SJCRH30 (cell line): ENCODE data around the gene ANK2. TPM values are rescaled to one million over a fixed set of nuclear protein-coding genes. Genes with fewer than 3 reads are reported as not detected.
A peak's percentile ranks its signal among the peaks of the same experiment; 100 is the strongest.

ENCODE experiments used
- DNase-seq, 2 experiments: peaks; one replicate each; pipeline ENCODE4 v3.0.0-alpha.2; 2015 to 2020
- H3K27ac ChIP-seq: fragments of 250-450 bp; sonication (Bioruptor Pico); 2 replicates; pipeline ENCODE4 v1.5.1; 2020; ENCODE audit warnings: mild to moderate bottlenecking, moderate library complexity
- H3K27me3 ChIP-seq: fragments of 250-450 bp; sonication (Bioruptor Pico); 2 replicates; pipeline ENCODE4 v1.5.1; 2020; ENCODE audit warnings: mild to moderate bottlenecking, moderate library complexity
- H3K36me3 ChIP-seq: fragments of 250-450 bp; sonication (Bioruptor Pico); 2 replicates; pipeline ENCODE4 v1.5.1; 2020; ENCODE audit warnings: mild to moderate bottlenecking, moderate library complexity
- H3K4me1 ChIP-seq: fragments of 250-450 bp; sonication (Bioruptor Pico); 2 replicates; pipeline ENCODE4 v1.5.1; 2020; ENCODE audit warnings: mild to moderate bottlenecking, moderate library complexity
- H3K4me3 ChIP-seq: fragments of 250-450 bp; sonication (Bioruptor Pico); 2 replicates; pipeline ENCODE4 v1.5.1; 2020; ENCODE audit warnings: mild to moderate bottlenecking, moderate library complexity
- H3K9me3 ChIP-seq: fragments of 250-450 bp; sonication (Bioruptor Pico); replicated peaks from 2 replicates; pipeline ENCODE4 v1.5.1; 2020; ENCODE audit warnings: mild to moderate bottlenecking, moderate library complexity
- total RNA-seq: library from RNA; depleted of rRNA; stranded (reverse); fragments of >200 nt; shearing (Covaris generic); gene quantifications from 2 replicates; pipeline ENCODE4 v1.2.3, GENCODE V29; 2014

Gene ANK2
- total RNA-seq, 1 experiment from 2014 or later: 128 TPM

DNA sequence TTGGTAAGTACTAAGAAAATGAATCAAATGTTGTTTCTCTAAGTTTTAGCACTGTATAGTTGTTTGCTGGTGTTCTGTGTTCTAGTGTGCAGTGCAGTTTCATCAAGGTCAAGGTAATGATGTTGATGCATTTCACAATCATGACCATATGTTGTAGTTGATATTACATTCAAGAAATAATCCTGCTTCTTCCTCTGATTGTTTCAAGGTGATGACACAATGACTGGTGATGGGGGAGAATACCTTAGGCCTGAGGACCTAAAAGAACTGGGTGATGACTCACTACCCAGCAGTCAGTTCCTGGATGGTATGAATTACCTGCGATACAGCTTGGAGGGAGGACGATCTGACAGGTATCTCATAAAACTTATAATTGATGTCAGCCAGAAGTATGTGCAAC, 261.6 kb downstream of the ANK2 start:
- no peak for DNase-seq
- Histone ChIP-seq H3K4me3 (no peak overlapping the region), H3K4me1 (no peaks in the 10 kb centered on the region), H3K27ac (no peak overlapping the region), H3K9me3 (0 out of 2 replicates have a peak, but pooled peaks cover 4% of the 10 kb centered on the region), H3K36me3 (peaks cover 11% of the 10 kb centered on the region), H3K27me3 (no peaks in the 10 kb centered on the region)

DNA sequence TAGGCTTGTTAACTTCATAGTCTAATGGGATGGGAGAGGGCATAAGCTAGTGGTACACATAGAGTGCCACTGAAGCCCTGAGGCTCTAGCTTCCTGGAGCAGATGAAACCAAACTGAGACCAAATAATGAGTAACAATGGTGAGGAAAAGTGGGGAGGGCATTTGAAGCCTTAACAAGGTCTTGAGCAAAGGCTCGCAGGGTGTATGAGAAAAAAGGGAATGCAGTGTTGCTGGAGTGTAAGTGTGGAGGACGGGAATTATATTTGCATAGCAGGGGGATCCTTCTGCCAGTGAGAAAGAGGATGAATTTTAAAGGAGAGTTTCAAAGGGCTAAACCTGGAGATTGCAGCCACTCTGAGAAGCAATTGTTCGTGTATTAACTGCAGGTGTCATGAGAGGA, 263.1 kb downstream of the ANK2 start:
- H3K36me3 ChIP-seq: peaks cover 11% of the 10 kb centered on the region

GRCh38 chr4:113314426-113314825, 265.0 kb downstream of the ANK2 start:
- H3K4me1 ChIP-seq: no peaks in the 10 kb centered on the region
- DNase-seq: no peak
- no peaks in the 10 kb centered on the region for H3K27me3 ChIP-seq
- 0 out of 2 replicates have a peak, but pooled peaks cover 4% of the 10 kb centered on the region for H3K9me3 ChIP-seq
- H3K27ac ChIP-seq: no peak overlapping the region
- peaks cover 18% of the 10 kb centered on the region for H3K36me3 ChIP-seq
- H3K4me3 ChIP-seq: no peak overlapping the region

More for the DNA sequence above, 263.1 kb downstream of the ANK2 start:
- 0 out of 2 replicates have a peak, but pooled peaks cover 4% of the 10 kb centered on the region for H3K9me3 ChIP-seq
- DNase-seq: no peak
- no peaks in the 10 kb centered on the region for H3K27me3 ChIP-seq
- H3K4me1 ChIP-seq: no peaks in the 10 kb centered on the region
- H3K4me3 ChIP-seq: no peak overlapping the region
- no peak overlapping the region for H3K27ac ChIP-seq

DNA sequence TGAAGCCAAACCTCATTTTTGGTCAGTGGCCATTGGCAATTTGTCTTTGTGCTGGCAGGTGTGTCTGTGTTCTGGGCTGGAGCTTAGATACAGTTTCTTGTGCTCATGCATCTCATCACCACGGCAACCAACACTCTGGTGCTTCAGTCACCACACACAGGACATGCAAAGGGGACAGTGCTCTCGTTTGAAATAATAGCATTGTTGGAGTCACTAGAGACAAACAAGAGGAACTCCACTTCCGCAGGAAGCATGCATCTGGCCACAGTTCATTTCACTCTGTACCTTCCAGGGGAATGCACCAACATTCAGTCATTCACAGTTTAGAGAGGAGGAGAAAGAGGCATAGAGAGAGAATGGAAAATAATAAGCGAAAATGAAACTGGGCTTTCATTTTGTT, 267.4 kb downstream of the ANK2 start:
- Histone ChIP-seq H3K9me3 (0 out of 2 replicates have a peak, but pooled peaks cover 4% of the 10 kb centered on the region), H3K36me3 (peaks cover 19% of the 10 kb centered on the region), H3K27me3 (no peaks in the 10 kb centered on the region), H3K4me1 (no peaks in the 10 kb centered on the region), H3K27ac (no peak overlapping the region), H3K4me3 (no peak overlapping the region)
- no peak for DNase-seq

- Histone ChIP-seq H3K4me1 (no peaks in the 10 kb centered on the region), H3K4me3 (no peak overlapping the region), H3K9me3 (0 out of 2 replicates have a peak, but pooled peaks cover 4% of the 10 kb centered on the region), H3K27ac (no peak overlapping the region), H3K27me3 (no peaks in the 10 kb centered on the region), H3K36me3 (peaks cover 19% of the 10 kb centered on the region)
- no peak for DNase-seq
Measured at GRCh38 chr4:113317523-113317922, 268.1 kb downstream of the ANK2 start.

GRCh38 chr4:113322736-113323135, 273.3 kb downstream of the ANK2 start:
- Histone ChIP-seq H3K4me3 (no peak overlapping the region), H3K4me1 (no peaks in the 10 kb centered on the region), H3K36me3 (peaks cover 14% of the 10 kb centered on the region), H3K27ac (no peak overlapping the region), H3K9me3 (no peaks in the 10 kb centered on the region), H3K27me3 (no peaks in the 10 kb centered on the region)
- DNase-seq: no peak

GRCh38 chr4:113325876-113326615, 276.6 kb downstream of the ANK2 start:
- Histone ChIP-seq H3K4me1 (no peaks in the 10 kb centered on the region), H3K27ac (no peak overlapping the region), H3K9me3 (no peaks in the 10 kb centered on the region), H3K36me3 (peaks cover 13% of the 10 kb centered on the region), H3K4me3 (no peak overlapping the region), H3K27me3 (no peaks in the 10 kb centered on the region)
- no peak for DNase-seq

DNA sequence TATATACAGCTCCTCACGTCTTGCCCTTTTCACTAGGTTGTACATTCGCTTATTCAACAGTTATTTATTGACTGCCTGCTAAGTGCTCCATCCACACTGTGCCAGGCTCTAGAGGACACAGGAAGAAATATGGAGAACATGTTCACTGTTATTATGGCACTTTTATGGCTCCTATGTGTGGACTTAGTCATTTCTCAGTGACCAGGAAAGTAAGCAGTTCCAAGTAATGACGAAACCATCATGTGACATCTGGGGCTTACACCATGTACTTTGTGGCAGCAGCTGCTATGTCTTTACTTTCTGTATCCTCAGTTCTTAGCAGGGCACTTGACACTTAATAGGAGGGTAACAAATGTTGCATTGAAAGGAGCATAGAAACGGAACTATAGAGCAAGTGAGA, 278.0 kb downstream of the ANK2 start:
- no peaks in the 10 kb centered on the region for H3K9me3 ChIP-seq
- H3K36me3 ChIP-seq: peaks cover 11% of the 10 kb centered on the region
- DNase-seq: peak in 1 of 2 experiments; percentile 32
- H3K4me3 ChIP-seq: no peak overlapping the region
- H3K27me3 ChIP-seq: no peaks in the 10 kb centered on the region
- no peaks in the 10 kb centered on the region for H3K4me1 ChIP-seq
- H3K27ac ChIP-seq: no peak overlapping the region

- no peak overlapping the region for H3K4me3 ChIP-seq
- DNase-seq: peak; percentile 23 to 52
- no peaks in the 10 kb centered on the region for H3K4me1 ChIP-seq
- no peak overlapping the region for H3K27ac ChIP-seq
- H3K27me3 ChIP-seq: no peaks in the 10 kb centered on the region
- peaks cover 11% of the 10 kb centered on the region for H3K36me3 ChIP-seq
- no peaks in the 10 kb centered on the region for H3K9me3 ChIP-seq
Measured at GRCh38 chr4:113328514-113328913, 279.1 kb downstream of the ANK2 start.

DNA sequence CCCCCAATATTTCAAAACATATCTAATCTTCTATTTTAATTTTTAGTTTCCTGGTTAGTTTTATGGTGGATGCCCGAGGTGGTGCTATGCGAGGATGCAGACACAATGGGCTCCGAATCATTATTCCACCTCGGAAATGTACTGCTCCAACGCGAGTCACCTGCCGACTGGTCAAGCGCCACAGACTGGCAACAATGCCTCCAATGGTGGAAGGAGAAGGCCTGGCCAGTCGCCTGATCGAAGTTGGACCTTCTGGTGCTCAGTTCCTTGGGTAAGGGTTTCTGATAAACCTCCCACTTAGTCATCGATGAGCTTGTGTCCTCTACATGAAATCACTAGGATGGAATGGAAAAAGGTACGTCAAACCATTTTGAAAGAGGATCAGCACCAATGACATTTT, 280.7 kb downstream of the ANK2 start:
- H3K27me3 ChIP-seq: no peaks in the 10 kb centered on the region
- no peak overlapping the region for H3K27ac ChIP-seq
- H3K9me3 ChIP-seq: no peaks in the 10 kb centered on the region
- peaks cover 13% of the 10 kb centered on the region for H3K36me3 ChIP-seq
- no peak for DNase-seq
- no peaks in the 10 kb centered on the region for H3K4me1 ChIP-seq
- no peak overlapping the region for H3K4me3 ChIP-seq

GRCh38 chr4:113331811-113332210, 282.4 kb downstream of the ANK2 start:
- no peak overlapping the region for H3K27ac ChIP-seq
- no peaks in the 10 kb centered on the region for H3K9me3 ChIP-seq
- no peak for DNase-seq
- peaks cover 22% of the 10 kb centered on the region for H3K36me3 ChIP-seq
- H3K4me3 ChIP-seq: no peak overlapping the region
- H3K4me1 ChIP-seq: no peaks in the 10 kb centered on the region
- no peaks in the 10 kb centered on the region for H3K27me3 ChIP-seq

DNA sequence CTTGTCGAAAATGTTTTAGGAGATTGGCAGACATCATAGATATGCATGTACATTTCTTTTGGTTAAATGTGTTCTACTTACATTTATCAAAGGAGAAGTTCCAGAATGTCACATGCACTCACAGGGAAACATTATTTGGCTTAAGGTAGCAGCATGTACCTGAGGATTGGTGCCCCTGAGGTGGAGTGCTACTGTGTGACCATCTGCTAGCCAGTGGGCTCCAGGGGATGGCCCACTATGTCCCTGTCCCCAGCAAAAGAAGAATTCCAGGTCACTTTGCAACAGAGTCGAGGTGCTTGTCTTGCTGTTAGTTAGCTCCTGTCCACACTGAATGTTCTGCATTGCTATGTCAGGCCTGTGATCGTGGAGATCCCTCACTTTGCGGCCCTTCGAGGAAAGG, 283.2 kb downstream of the ANK2 start:
- Histone ChIP-seq H3K4me3 (no peak overlapping the region), H3K27me3 (no peaks in the 10 kb centered on the region), H3K36me3 (peaks cover 28% of the 10 kb centered on the region), H3K27ac (no peak overlapping the region), H3K9me3 (no peaks in the 10 kb centered on the region), H3K4me1 (no peaks in the 10 kb centered on the region)
- no peak for DNase-seq

DNA sequence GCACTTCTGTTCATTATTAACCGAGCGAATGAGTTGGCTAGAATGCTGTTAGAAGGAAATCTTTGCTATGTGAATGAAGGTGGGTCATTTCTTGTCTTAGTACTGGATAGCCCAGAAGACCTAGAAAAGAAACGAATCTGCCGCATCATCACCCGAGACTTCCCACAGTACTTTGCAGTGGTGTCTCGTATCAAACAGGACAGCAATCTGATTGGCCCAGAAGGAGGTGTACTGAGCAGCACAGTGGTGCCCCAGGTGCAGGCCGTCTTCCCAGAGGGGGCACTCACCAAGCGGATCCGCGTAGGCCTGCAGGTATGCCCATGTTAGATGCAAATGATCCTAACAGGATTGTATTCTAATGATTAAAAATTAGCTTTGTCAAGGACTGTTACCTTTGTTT, 286.3 kb downstream of the ANK2 start:
- Histone ChIP-seq H3K4me1 (peaks cover 8% of the 10 kb centered on the region), H3K36me3 (peaks cover 21% of the 10 kb centered on the region), H3K27ac (no peak overlapping the region), H3K4me3 (no peak overlapping the region), H3K27me3 (no peaks in the 10 kb centered on the region), H3K9me3 (no peaks in the 10 kb centered on the region)
- no peak for DNase-seq

GRCh38 chr4:113336556-113336955, 287.1 kb downstream of the ANK2 start:
- Histone ChIP-seq H3K9me3 (no peaks in the 10 kb centered on the region), H3K4me3 (no peak overlapping the region), H3K4me1 (peaks cover 8% of the 10 kb centered on the region), H3K36me3 (peaks cover 21% of the 10 kb centered on the region), H3K27ac (no peak overlapping the region), H3K27me3 (no peaks in the 10 kb centered on the region)
- DNase-seq: no peak

GRCh38 chr4:113339430-113339813, 290.0 kb downstream of the ANK2 start:
- H3K27ac ChIP-seq: peak overlapping the region; percentile 10; the same call in 1 of the 2 replicates
- no peaks in the 10 kb centered on the region for H3K27me3 ChIP-seq
- no peak for DNase-seq

GRCh38 chr4:113344100-113344499, 294.6 kb downstream of the ANK2 start:
- Histone ChIP-seq H3K27ac (no peak overlapping the region), H3K9me3 (no peaks in the 10 kb centered on the region), H3K36me3 (peaks cover 30% of the 10 kb centered on the region), H3K27me3 (no peaks in the 10 kb centered on the region), H3K4me3 (no peak overlapping the region), H3K4me1 (peaks cover 2% of the 10 kb centered on the region)
- no peak for DNase-seq

More at GRCh38 chr4:113339430-113339813, 290.0 kb downstream of the ANK2 start:
- Histone ChIP-seq H3K4me3 (no peak overlapping the region), H3K36me3 (peaks cover 41% of the 10 kb centered on the region), H3K4me1 (peaks cover 8% of the 10 kb centered on the region), H3K9me3 (no peaks in the 10 kb centered on the region)
